K562 (cell line): Measurements from ENCODE around the gene INO80E. TPM values are rescaled to one million over a fixed set of nuclear protein-coding genes. Genes with fewer than 3 reads are reported as not detected.
A peak's percentile ranks its signal among the peaks of the same experiment; 100 is the strongest.

Source experiments
- ATAC-seq: fragments of 200-7000 bp; cut with Tn5 transposase; 3 replicates; pipeline ENCODE4 v1.9.1; 2020; ENCODE audit warnings: moderate library complexity
- BruUV-seq: library from RNA; stranded (reverse); fragments of 400-500 nt; replicated peaks from 2 replicates; lab custom pipeline; 2021; lab: Mats Ljungman, UMichigan
- CTCF ChIA-PET: fragments of 300-600 bp; formaldehyde crosslinking; extraction: SDS; loops from one replicate; lab custom pipeline; 2021; ENCODE audit warnings: low intra/inter-chr PET ratio; lab: Yijun Ruan, JAX
- POLR2A ChIA-PET: fragments of 300-600, 350-650 bp; sonication (Branson Sonifier 250); formaldehyde crosslinking; extraction: SDS; loops from one replicate; lab custom pipeline; 2021; ENCODE audit warnings: antibody characterized with exemption, inconsistent platforms; lab: Yijun Ruan, JAX
- DNase-seq, 4 experiments: peaks; one replicate each; pipeline versions ENCODE4 v3.0.0 to v3.0.0-alpha.2; 2011 to 2018; ENCODE audit warnings: low spot score in 3 of 4, mixed read lengths in 3 of 4; ENCODE audit errors: extremely low read depth in 1 of 4
- FAIRE-seq: peaks from 2 replicates; lab custom pipeline; 2011; peaks lifted over from hg19 to GRCh38; lab: Jason Lieb, UNC
- H2AFZ ChIP-seq: 2 replicates; pipeline ENCODE4 v1.6.0; 2011; ENCODE audit warnings: low read depth, low read length, control low read depth, inconsistent platforms
- H3K27ac ChIP-seq: fragments of 200-600 bp; 3 replicates; pipeline ENCODE4 v1.8.0; 2011; ENCODE audit warnings: low read depth, mild to moderate bottlenecking, control low read depth, inconsistent platforms, low read length, moderate library complexity, mixed read lengths; ENCODE audit errors: extremely low read depth
- H3K27me3 ChIP-seq, 2 experiments: fragments of 300-600 bp in 1 of 2; 2 replicates in 1 of 2; 3 replicates in 1 of 2; pipeline versions ENCODE4 v1.6.0 to v1.8.0; 2011; ENCODE audit warnings: inconsistent platforms in 2 of 2, low read length in 2 of 2, mild to moderate bottlenecking in 1 of 2, mixed read lengths in 1 of 2, moderate library complexity in 1 of 2; ENCODE audit not compliant: control insufficient read depth in 2 of 2, insufficient read depth in 2 of 2
- H3K36me3 ChIP-seq: fragments of 300-600 bp; 3 replicates; pipeline ENCODE4 v1.8.0; 2011; ENCODE audit warnings: mild to moderate bottlenecking, low read length, inconsistent platforms; ENCODE audit not compliant: control insufficient read depth, insufficient read depth
- H3K4me1 ChIP-seq, 2 experiments: fragments of 200-600 bp in 1 of 2; replicated peaks in 1 of 2; 2 replicates in 1 of 2; 3 replicates in 1 of 2; pipeline versions ENCODE4 v1.5.1 to v1.8.0; 2011; ENCODE audit warnings: inconsistent platforms in 2 of 2, low read length in 2 of 2, mild to moderate bottlenecking in 1 of 2, mixed read lengths in 1 of 2, moderate library complexity in 1 of 2; ENCODE audit not compliant: control insufficient read depth in 2 of 2, insufficient read depth in 2 of 2
- H3K4me2 ChIP-seq: 2 replicates; pipeline ENCODE4 v1.6.1; 2011; ENCODE audit warnings: low read length, control low read depth, inconsistent platforms, mixed read lengths; ENCODE audit not compliant: insufficient read depth
- H3K4me3 ChIP-seq: fragments of 200-600 bp; sonication (generic), shearing (Covaris generic); 2 replicates; pipeline ENCODE4 v1.5.1; 2016; ENCODE audit warnings: control low read depth, inconsistent platforms
- H3K79me2 ChIP-seq: fragments of 200-600 bp; 3 replicates; pipeline ENCODE4 v1.8.0; 2011; ENCODE audit warnings: low read length, inconsistent platforms; ENCODE audit not compliant: control insufficient read depth, insufficient read depth
- H3K9ac ChIP-seq, 2 experiments: 2 replicates each; pipeline versions ENCODE4 v1.6.0 to v1.6.1; 2011; ENCODE audit warnings: low read depth in 2 of 2, low read length in 2 of 2, control low read depth in 1 of 2, inconsistent platforms in 1 of 2, mild to moderate bottlenecking in 1 of 2, mixed read lengths in 1 of 2; ENCODE audit not compliant: insufficient read depth in 1 of 2
- H3K9me1 ChIP-seq: one replicate; pipeline ENCODE4 v1.6.0; 2011; ENCODE audit warnings: inconsistent platforms, mild to moderate bottlenecking, low read length, moderate library complexity; ENCODE audit not compliant: control insufficient read depth, insufficient read depth
- H3K9me3 ChIP-seq: replicated peaks from 2 replicates; pipeline ENCODE4 v1.5.1; 2011; ENCODE audit warnings: low read depth, low read length, inconsistent platforms; ENCODE audit not compliant: control insufficient read depth, insufficient read depth
- H4K20me1 ChIP-seq: replicated peaks from 2 replicates; pipeline ENCODE4 v1.6.1; 2011; ENCODE audit warnings: low read length, inconsistent platforms, mixed read lengths; ENCODE audit not compliant: control insufficient read depth, insufficient read depth
- ARID1B ChIP-seq: fragments of 450-650 bp; IDR thresholded peaks from 2 replicates; pipeline ENCODE4 v1.6.1; 2016; ENCODE audit warnings: antibody characterized with exemption, mild to moderate bottlenecking, inconsistent platforms
- MCM5 ChIP-seq: fragments of 450-650 bp; IDR thresholded peaks from 2 replicates; pipeline ENCODE4 v1.6.1; 2016; ENCODE audit warnings: low read depth
- POLR2G ChIP-seq: fragments of 200-400 bp; formaldehyde crosslinking; IDR thresholded peaks from 2 replicates; pipeline ENCODE4 v1.6.1; 2017; ENCODE audit warnings: low read depth, mild to moderate bottlenecking, antibody characterized with exemption, low read length, moderate library complexity
- RBFOX2 ChIP-seq: fragments of 200-400 bp; formaldehyde crosslinking; IDR thresholded peaks from 2 replicates; pipeline ENCODE4 v1.6.1; 2017; ENCODE audit warnings: low read depth, mild to moderate bottlenecking, low read length, moderate library complexity
- ZNF644 ChIP-seq: fragments of 200-800 bp; sonication (Bioruptor generic); IDR thresholded peaks from 2 replicates; pipeline ENCODE4 v1.6.1; 2016; ENCODE audit warnings: low read depth, missing genetic modification characterization, missing compliant biosample characterization
- WGBS: fragments of 100-300 bp; shearing (Covaris generic); methylation state at CpG from one replicate; pipeline ENCODE4 v1.1.6; 2016; ENCODE audit warnings: low coverage, mixed read lengths; ENCODE audit not compliant: insufficient coverage; ENCODE audit errors: missing lambda C conversion rate; 5-methylcytosine and 5-hydroxymethylcytosine counted together
- in situ Hi-C: fragments of 300-500 bp; cut with MboI; formaldehyde crosslinking; loops from 4 replicates; pipeline ENCODE4 v1.15.0; 2018; ENCODE audit warnings: inconsistent platforms, mixed read lengths
- intact Hi-C: fragments of 100-400 bp; cut with micrococcal nuclease; formaldehyde crosslinking; loops from 2 replicates; pipeline ENCODE4 v1.14.2; 2022
- polyA plus RNA-seq, 8 experiments: library from polyadenylated mRNA; depleted of rRNA in 4 of 8; stranded (reverse) in 5 of 8; unstranded in 3 of 8; fragments of >200 nt; fragmentation: Nextera tagmentation in 2 of 8; fragmentation: Illumina TruSeq in 1 of 8; extraction: Ambion mirVana in 2 of 8; extraction: Trizol in 1 of 8; gene quantifications; 2 replicates each; pipeline versions ENCODE4 v1.2.1 to v1.2.3, GENCODE V29; 2011 to 2014; ENCODE audit warnings: inconsistent platforms in 1 of 8, missing spikeins in 1 of 8
- total RNA-seq, 7 experiments: library from RNA; depleted of rRNA in 6 of 7; stranded (reverse); fragments of >200 nt in 6 of 7; fragmentation: Illumina TruSeq in 2 of 7; extraction: Trizol in 2 of 7; gene quantifications; 2 replicates each; pipeline versions ENCODE4 v1.2.1 to v1.2.3, GENCODE V29; 2011 to 2021; ENCODE audit warnings: low replicate concordance in 1 of 7
- TF ChIP-seq, protein P1 (sequence below): sonication (generic); formaldehyde crosslinking; IDR thresholded peaks from 2 replicates; pipeline ENCODE4 v1.8.0; 2023; ENCODE audit warnings: mild to moderate bottlenecking, missing genetic modification reagents

The INO80E gene
- total and polyA plus RNA-seq, 9 of the 15 experiments (the other 6 are each of a cell fraction or from before 2014, with no cell fraction given): 0.31 to 102 (median 49.3) TPM

DNA sequence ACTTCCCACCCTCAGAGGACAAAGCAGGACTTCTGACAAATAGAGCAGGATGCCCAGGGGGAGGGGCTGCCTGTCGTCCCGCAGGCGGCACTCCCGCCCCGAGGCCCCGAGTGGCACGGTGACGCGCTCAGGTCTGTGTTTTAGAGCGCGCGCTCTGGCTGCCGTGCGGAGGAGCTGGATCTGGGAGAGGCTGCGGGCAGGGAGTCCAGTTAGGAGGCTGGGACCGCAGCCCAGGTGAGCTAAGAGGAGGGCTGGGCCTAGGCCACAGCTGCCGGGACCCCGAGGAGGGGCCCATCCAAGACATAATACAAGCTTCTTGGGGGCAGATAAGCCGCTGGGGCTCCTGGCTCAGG, 8.4 kb downstream of the INO80E start:
- ATAC-seq (no peak), DNase-seq (no peak), FAIRE-seq (no peak)
- no peak overlapping the region for H3K27ac ChIP-seq
- peaks cover 5% of the 10 kb centered on the region; the same call in 1 of the 2 replicates for H4K20me1 ChIP-seq
- no peaks in the 10 kb centered on the region for H3K9me3 ChIP-seq
- TF ChIP-seq ARID1B (no peak), ZNF644 (no peak), POLR2G (peak; percentile 68; the same call in 1 of the 2 replicates), RBFOX2 (peak; percentile 48), MCM5 (no peak)
- TF ChIP-seq, protein P1, sequence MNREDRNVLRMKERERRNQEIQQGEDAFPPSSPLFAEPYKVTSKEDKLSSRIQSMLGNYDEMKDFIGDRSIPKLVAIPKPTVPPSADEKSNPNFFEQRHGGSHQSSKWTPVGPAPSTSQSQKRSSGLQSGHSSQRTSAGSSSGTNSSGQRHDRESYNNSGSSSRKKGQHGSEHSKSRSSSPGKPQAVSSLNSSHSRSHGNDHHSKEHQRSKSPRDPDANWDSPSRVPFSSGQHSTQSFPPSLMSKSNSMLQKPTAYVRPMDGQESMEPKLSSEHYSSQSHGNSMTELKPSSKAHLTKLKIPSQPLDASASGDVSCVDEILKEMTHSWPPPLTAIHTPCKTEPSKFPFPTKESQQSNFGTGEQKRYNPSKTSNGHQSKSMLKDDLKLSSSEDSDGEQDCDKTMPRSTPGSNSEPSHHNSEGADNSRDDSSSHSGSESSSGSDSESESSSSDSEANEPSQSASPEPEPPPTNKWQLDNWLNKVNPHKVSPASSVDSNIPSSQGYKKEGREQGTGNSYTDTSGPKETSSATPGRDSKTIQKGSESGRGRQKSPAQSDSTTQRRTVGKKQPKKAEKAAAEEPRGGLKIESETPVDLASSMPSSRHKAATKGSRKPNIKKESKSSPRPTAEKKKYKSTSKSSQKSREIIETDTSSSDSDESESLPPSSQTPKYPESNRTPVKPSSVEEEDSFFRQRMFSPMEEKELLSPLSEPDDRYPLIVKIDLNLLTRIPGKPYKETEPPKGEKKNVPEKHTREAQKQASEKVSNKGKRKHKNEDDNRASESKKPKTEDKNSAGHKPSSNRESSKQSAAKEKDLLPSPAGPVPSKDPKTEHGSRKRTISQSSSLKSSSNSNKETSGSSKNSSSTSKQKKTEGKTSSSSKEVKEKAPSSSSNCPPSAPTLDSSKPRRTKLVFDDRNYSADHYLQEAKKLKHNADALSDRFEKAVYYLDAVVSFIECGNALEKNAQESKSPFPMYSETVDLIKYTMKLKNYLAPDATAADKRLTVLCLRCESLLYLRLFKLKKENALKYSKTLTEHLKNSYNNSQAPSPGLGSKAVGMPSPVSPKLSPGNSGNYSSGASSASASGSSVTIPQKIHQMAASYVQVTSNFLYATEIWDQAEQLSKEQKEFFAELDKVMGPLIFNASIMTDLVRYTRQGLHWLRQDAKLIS (CRISPR knock-in tag): no peak
- H3K4me3 ChIP-seq: no peak overlapping the region
- peaks cover 0 to 59% of the 10 kb centered on the region in 2 experiments; a peak in 2 of 5 replicates for H3K4me1 ChIP-seq
- ChIA-PET POLR2A (interaction anchor here (0.7 to 1.0 kb wide), 2 partner anchors 19 to 142 kb away, joined by 3 read pairs; partner anchors contain the start of gene CDIPT), CTCF (interaction anchor here (1.1 kb wide), 1 partner anchor 141 kb away, joined by 5 read pairs; the partner anchor contains the start of gene CDIPT)
- 77% methylated on average over 13 of the region's 19 CpGs for WGBS
- peaks cover 12% of the 10 kb centered on the region; the same call in 1 of the 3 replicates for H3K36me3 ChIP-seq
- in situ Hi-C loops (no loop called here), intact Hi-C loops (no loop called here)
- H3K79me2 ChIP-seq: no peaks in the 10 kb centered on the region
- BruUV-seq: no TSS peak
- H2AFZ ChIP-seq: no peak overlapping the region
- H3K9me1 ChIP-seq: no peaks in the 10 kb centered on the region
- H3K4me2 ChIP-seq: no peak overlapping the region
- peaks cover 0 to 4% of the 10 kb centered on the region in 2 experiments; a peak in 1 of 5 replicates for H3K27me3 ChIP-seq
- 0 out of 4 replicates have a peak overlapping the region, but pooled peaks of 1 of the 2 experiments have one; percentile 64 for H3K9ac ChIP-seq
